ENCODE measurements around the gene HOXA1.

Gene HOXA1

DNA sequence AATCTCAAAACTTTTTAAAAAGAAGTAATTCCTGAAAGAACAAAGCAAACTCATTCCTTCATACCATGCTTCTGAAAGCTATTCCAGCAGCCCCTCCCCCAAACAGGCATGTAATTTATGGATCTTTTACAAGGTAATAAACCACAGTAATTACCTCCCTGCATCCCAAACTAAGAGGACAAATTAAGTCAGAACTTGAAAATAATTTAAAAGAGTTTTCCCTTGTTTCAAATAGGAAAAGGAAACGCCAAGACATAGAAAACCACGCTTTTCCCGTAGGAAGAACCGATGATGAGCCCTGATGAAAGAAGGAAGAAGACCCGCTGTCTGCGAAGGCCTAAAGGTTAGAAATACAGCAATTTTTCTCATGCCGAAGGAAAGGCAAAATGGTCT lies 25.9 kb upstream of the HOXA1 start:
- no peak for DNase-seq (ENCODE audit: low read depth)
- H3K4me3 ChIP-seq (ENCODE audit: low read depth, low read length): no peak overlapping the region
- TF ChIP-seq MYC (IDR thresholded peaks at IDR 0.05; ENCODE audit: low read depth, low read length) (no peak), POLR2A (IDR thresholded peaks at IDR 0.05; ENCODE audit: extremely low read depth, insufficient read length) (no peak)
- TF ChIP-seq, protein P1, sequence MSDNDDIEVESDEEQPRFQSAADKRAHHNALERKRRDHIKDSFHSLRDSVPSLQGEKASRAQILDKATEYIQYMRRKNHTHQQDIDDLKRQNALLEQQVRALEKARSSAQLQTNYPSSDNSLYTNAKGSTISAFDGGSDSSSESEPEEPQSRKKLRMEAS (IDR thresholded peaks at IDR 0.05; ENCODE audit: low read depth, low read length): no peak
- TF ChIP-seq, protein P2, sequence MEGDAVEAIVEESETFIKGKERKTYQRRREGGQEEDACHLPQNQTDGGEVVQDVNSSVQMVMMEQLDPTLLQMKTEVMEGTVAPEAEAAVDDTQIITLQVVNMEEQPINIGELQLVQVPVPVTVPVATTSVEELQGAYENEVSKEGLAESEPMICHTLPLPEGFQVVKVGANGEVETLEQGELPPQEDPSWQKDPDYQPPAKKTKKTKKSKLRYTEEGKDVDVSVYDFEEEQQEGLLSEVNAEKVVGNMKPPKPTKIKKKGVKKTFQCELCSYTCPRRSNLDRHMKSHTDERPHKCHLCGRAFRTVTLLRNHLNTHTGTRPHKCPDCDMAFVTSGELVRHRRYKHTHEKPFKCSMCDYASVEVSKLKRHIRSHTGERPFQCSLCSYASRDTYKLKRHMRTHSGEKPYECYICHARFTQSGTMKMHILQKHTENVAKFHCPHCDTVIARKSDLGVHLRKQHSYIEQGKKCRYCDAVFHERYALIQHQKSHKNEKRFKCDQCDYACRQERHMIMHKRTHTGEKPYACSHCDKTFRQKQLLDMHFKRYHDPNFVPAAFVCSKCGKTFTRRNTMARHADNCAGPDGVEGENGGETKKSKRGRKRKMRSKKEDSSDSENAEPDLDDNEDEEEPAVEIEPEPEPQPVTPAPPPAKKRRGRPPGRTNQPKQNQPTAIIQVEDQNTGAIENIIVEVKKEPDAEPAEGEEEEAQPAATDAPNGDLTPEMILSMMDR (IDR thresholded peaks at IDR 0.05; ENCODE audit: low read depth, low read length): no peak

DNA sequence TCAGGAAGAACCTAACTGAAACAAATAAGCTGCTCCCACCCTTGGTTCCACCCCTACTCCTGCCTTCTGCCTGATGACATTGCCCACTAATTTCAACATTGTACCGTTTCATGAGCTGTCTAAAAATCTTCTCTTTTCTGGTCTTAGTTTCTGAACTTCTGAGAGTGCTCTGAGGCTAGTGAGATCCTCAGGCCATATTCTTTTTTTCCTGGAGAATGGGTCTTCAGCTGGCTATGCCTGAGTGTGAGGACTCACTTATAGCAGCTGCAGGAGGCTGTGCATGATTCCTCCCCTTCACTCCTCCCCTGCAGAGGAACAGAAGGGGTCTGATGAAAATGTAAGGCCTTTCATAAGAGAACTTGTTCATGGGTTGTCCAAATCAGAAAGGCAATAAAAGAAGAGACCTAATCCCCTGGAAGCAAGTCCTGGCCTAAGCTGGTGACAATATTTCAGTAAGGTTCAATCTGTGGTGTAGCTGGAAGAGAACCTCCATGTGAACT lies 23.7 kb upstream of the HOXA1 start:
- no peak overlapping the region for H3K4me3 ChIP-seq (ENCODE audit: low read depth, low read length)
- DNase-seq (ENCODE audit: low read depth): no peak
- TF ChIP-seq, protein P2 (IDR thresholded peaks at IDR 0.05; ENCODE audit: low read depth, low read length): no peak
- TF ChIP-seq, protein P1 (IDR thresholded peaks at IDR 0.05; ENCODE audit: low read depth, low read length): no peak
- TF ChIP-seq MYC (IDR thresholded peaks at IDR 0.05; ENCODE audit: low read depth, low read length): no peak
- TF ChIP-seq POLR2A (IDR thresholded peaks at IDR 0.05; ENCODE audit: extremely low read depth, insufficient read length): no peak

DNA sequence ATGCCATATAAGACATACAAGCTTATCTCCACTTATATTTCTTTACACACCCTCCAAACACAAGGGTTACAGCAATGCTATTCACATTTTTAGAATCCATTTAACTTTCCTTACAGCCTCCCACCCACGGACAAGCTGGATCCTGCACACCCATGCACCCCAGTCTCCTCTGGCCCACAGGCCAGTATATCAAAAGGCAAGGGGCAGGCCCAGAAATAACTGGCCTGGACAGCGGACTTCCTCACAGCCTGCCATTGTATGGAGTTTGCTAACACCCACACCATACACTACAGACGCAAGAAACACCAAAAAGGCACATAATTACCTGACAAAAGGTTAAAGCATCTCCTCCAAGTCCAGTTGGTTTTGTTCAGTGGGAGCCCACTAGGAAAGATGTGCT lies 22.8 kb upstream of the HOXA1 start:
- DNase-seq (ENCODE audit: low read depth): no peak
- H3K4me3 ChIP-seq (ENCODE audit: low read depth, low read length): no peak overlapping the region
- TF ChIP-seq POLR2A (IDR thresholded peaks at IDR 0.05; ENCODE audit: extremely low read depth, insufficient read length) (no peak), MYC (IDR thresholded peaks at IDR 0.05; ENCODE audit: low read depth, low read length) (no peak)
- TF ChIP-seq, protein P1 (IDR thresholded peaks at IDR 0.05; ENCODE audit: low read depth, low read length): no peak
- TF ChIP-seq, protein P2 (IDR thresholded peaks at IDR 0.05; ENCODE audit: low read depth, low read length): no peak

DNA sequence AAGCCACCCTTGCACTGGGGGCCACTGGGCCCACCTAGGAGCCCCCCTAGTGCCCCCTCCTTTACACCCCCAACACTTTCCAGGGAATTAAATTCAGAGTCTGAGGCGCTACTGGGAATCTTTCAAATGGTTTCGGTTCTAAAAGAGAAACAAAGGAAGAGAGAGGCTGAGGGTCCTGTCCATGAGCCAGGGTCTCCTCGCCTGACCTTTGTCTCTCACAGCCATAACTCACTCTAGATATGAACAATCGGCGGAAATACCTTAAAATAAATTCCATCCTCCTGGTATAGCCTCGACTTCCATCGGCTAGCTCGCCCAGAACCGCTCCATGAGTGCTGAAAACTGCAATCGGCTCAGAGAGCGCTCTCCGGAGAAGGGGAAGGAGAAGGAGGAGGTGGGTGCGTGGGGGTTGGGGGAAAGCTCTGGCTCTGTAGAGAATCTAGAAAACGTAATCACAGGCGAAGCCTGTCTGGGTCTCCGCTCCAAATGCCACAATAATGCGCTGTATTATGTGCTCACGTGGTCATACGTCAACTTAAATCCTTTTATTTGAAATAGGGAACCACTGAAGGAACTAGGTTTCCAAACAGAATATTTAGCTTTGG lies 22.2 kb upstream of the HOXA1 start:
- no peak overlapping the region for H3K4me3 ChIP-seq (ENCODE audit: low read depth, low read length)
- TF ChIP-seq, protein P1 (IDR thresholded peaks at IDR 0.05; ENCODE audit: low read depth, low read length): no peak
- no peak for TF ChIP-seq MYC (IDR thresholded peaks at IDR 0.05; ENCODE audit: low read depth, low read length)
- TF ChIP-seq, protein P2 (IDR thresholded peaks at IDR 0.05; ENCODE audit: low read depth, low read length): no peak
- no peak for TF ChIP-seq POLR2A (IDR thresholded peaks at IDR 0.05; ENCODE audit: extremely low read depth, insufficient read length)
- DNase-seq (ENCODE audit: low read depth): no peak

DNA sequence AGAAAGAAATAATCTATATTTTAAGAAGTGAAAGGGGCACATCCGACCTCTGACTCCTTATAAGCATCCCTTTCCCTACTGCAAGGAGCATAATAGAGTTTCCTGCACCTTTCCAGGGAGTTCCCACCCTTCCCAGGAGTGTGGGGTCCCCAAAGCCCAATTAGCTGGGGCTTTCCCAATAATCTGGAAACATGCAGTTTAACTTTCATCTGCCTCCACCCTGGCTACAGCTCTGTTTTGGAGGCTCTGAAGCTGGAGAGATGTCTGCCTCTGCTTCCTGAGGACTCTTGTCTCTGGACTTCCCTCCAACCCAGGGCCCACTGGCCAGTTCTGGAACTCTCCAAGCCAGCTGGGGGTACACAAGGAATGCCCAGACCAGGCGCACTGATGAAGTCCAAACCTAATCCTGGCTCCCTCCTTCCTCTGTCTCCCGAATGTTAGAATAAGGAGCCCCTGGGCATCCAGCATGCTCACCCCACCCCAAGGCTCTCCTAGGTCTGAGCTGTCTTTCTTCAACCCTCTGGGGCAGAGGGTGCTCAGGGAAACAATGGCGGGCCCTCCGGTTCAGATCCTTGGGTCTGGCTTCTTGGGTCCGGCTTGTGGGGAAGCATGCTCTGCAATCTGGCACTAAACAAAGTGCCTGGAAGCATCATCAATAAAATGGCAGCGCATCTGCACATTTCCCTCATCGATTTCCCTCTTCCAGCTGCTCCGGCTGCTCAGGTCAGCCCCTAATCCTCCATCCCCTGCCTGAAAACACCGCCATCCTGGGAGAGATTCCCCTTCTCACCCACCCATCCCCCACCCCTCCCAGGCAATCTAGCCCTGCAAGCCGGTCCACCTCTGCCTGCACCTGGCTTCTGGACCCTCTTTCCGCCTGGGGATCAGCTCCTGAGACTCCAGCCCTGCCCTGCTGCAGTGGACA lies 21.4 kb upstream of the HOXA1 start:
- TF ChIP-seq, protein P1 (IDR thresholded peaks at IDR 0.05; ENCODE audit: low read depth, low read length): no peak
- TF ChIP-seq, protein P2 (IDR thresholded peaks at IDR 0.05; ENCODE audit: low read depth, low read length): no peak
- TF ChIP-seq POLR2A (IDR thresholded peaks at IDR 0.05; ENCODE audit: extremely low read depth, insufficient read length) (no peak), MYC (IDR thresholded peaks at IDR 0.05; ENCODE audit: low read depth, low read length) (no peak)

More for the DNA sequence above, 21.4 kb upstream of the HOXA1 start:
- no peak overlapping the region for H3K4me3 ChIP-seq (ENCODE audit: low read depth, low read length)
- no peak for DNase-seq (ENCODE audit: low read depth)
